Fibroblast of skin of left biceps (primary cell): ENCODE measurements around the gene OTOG.

Source experiments
- DNase-seq, 2 experiments: peaks; one replicate each; pipeline ENCODE4 v3.0.0-alpha.2; 2013; ENCODE audit warnings: low read depth in 2 of 2

OTOG gene

GRCh38 chr11:17694494-17695110 lies 147.5 kb downstream of the OTOG start:
- no peak for DNase-seq

- no peak for DNase-seq
Measured at GRCh38 chr11:17695454-17696441, 148.7 kb downstream of the OTOG start.

- no peak for DNase-seq
Measured at GRCh38 chr11:17696741-17697140, 149.7 kb downstream of the OTOG start.
